KMS-11 (cell line): ENCODE results near the gene EPHA8.

Experiments used
- H2AFZ ChIP-seq: fragments of 200-600 bp; sonication (generic); 2 replicates; pipeline ENCODE4 v1.6.1; 2016; ENCODE audit warnings: antibody characterized with exemption, mixed run types, low read depth
- H3K27ac ChIP-seq: fragments of 200-600 bp; sonication (generic); 2 replicates; pipeline ENCODE4 v1.6.1; 2016; ENCODE audit warnings: mild to moderate bottlenecking, mixed run types
- H3K27me3 ChIP-seq: fragments of 200-600 bp; sonication (generic); 2 replicates; pipeline ENCODE4 v1.6.1; 2017; ENCODE audit warnings: mild to moderate bottlenecking, low read depth, mixed run types, moderate library complexity; ENCODE audit not compliant: insufficient read depth
- H3K36me3 ChIP-seq: fragments of 200-600 bp; sonication (generic); 2 replicates; pipeline ENCODE4 v1.6.1; 2017; ENCODE audit warnings: mild to moderate bottlenecking, mixed run types; ENCODE audit not compliant: insufficient read depth
- H3K4me1 ChIP-seq: fragments of 200-600 bp; sonication (generic); 2 replicates; pipeline ENCODE4 v1.6.1; 2016; ENCODE audit warnings: mild to moderate bottlenecking, low read depth, mixed run types; ENCODE audit not compliant: poor library complexity, severe bottlenecking
- H3K4me2 ChIP-seq: fragments of 200-600 bp; sonication (generic); 2 replicates; pipeline ENCODE4 v1.7.0; 2016; ENCODE audit warnings: mild to moderate bottlenecking, mixed run types
- H3K4me3 ChIP-seq: fragments of 200-600 bp; sonication (generic); IDR thresholded peaks from 2 replicates; pipeline ENCODE4 v1.6.1; 2017; ENCODE audit warnings: low read depth, low read length, mixed read lengths; ENCODE audit not compliant: insufficient read depth
- H3K79me2 ChIP-seq: fragments of 200-600 bp; sonication (generic); 2 replicates; pipeline ENCODE4 v1.6.1; 2016; ENCODE audit warnings: low read depth, mixed run types; ENCODE audit not compliant: insufficient read depth
- H3K9ac ChIP-seq: fragments of 200-600 bp; sonication (generic); 2 replicates; pipeline ENCODE4 v1.6.1; 2016; ENCODE audit warnings: mild to moderate bottlenecking, mixed run types
- H4K20me1 ChIP-seq: fragments of 200-600 bp; sonication (generic); 2 replicates; pipeline ENCODE4 v1.6.1; 2016; ENCODE audit warnings: mild to moderate bottlenecking, mixed run types; ENCODE audit not compliant: insufficient read depth
- CTCF ChIP-seq: fragments of 200-600 bp; sonication (generic); conservative IDR thresholded peaks from 2 replicates; pipeline ENCODE4 v1.6.1; 2017; ENCODE audit warnings: low read depth, mild to moderate bottlenecking, antibody characterized with exemption, low read length, moderate library complexity, mixed read lengths

EPHA8 gene

DNA sequence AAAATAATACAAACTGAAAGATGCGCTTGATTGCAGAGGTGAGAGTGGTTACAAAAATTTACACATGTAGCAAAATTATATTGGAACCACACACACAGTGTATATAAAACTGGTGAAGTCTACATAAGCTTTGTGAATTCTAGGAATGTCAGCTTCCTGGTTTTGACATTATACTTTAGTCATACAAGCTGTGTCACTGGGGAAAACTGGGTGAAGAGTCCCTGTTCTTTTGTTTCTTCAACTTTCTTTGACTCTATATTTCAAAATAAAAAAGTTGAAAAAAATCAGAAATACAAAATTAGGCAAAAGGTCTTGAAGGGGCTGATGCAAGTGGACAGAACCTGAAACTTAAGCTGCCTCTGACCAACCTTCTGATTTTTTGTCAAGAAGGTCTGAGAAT lies 83.1 kb downstream of the EPHA8 start:
- Histone ChIP-seq H3K4me3 (no peak overlapping the region), H3K9ac (no peak overlapping the region), H3K4me2 (no peak overlapping the region), H3K79me2 (no peaks in the 10 kb centered on the region), H4K20me1 (no peaks in the 10 kb centered on the region), H3K36me3 (no peaks in the 10 kb centered on the region), H2AFZ (no peak overlapping the region), H3K27ac (no peak overlapping the region), H3K27me3 (peaks cover 58% of the 10 kb centered on the region), H3K4me1 (no peaks in the 10 kb centered on the region)
- TF ChIP-seq CTCF: no peak

- no peak overlapping the region for H2AFZ ChIP-seq
- H3K4me3 ChIP-seq: no peak overlapping the region
- no peak overlapping the region for H3K4me2 ChIP-seq
- H3K79me2 ChIP-seq: no peaks in the 10 kb centered on the region
- H3K36me3 ChIP-seq: no peaks in the 10 kb centered on the region
- H3K27me3 ChIP-seq: peaks cover 81% of the 10 kb centered on the region
- H3K9ac ChIP-seq: no peak overlapping the region
- H4K20me1 ChIP-seq: no peaks in the 10 kb centered on the region
- no peak for TF ChIP-seq CTCF
- no peak overlapping the region for H3K27ac ChIP-seq
- H3K4me1 ChIP-seq: no peaks in the 10 kb centered on the region
These were observed 86.9 kb downstream of the EPHA8 start for GRCh38 chr1:22650089-22650693.

DNA sequence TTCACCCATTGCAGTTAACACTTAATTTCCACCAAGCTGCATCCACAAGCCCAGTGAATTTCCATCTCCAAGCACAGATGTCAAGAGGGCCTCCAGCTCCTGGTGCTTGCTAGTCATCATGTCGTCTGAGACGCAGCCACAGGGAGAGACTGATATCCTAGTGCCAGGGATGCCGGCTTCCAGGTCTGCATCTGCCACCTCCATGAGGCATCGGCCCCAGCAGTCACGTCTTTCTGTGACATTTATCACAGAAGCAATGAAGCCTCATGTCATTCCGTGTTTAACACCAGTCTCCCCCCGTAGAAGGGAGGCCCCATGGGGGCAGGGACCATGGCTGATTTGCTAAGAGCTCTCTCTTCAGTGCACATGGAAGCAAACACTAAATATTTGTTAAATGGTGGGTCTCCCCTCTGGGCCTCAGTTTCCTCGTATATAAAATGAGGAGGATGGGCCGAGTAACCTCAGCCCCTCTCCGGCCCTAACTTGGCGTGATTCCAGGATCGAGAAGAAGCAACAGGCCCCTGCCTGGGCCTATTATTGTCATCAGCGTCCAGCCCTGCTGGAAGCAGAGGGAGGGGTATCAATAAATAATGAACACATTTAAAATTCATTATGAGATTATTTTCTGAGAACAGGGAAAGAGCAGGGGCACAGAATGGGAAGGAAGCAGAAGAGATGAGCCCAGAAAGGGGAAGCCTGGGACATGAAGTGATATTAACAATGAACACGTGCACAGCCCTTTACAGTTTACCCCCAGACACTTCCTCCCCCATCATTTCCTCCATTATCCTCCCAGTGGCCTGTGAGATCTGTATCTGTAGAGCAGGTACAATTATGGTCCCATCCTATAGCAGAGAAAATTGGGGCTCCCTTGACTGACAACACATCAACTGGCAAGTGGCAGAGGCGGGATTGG lies 88.9 kb downstream of the EPHA8 start:
- Histone ChIP-seq H3K27me3 (peaks cover 79% of the 10 kb centered on the region), H2AFZ (no peak overlapping the region), H3K79me2 (no peaks in the 10 kb centered on the region), H4K20me1 (no peaks in the 10 kb centered on the region), H3K9ac (no peak overlapping the region), H3K4me3 (no peak overlapping the region), H3K4me2 (no peak overlapping the region), H3K27ac (no peak overlapping the region), H3K4me1 (no peaks in the 10 kb centered on the region), H3K36me3 (no peaks in the 10 kb centered on the region)
- no peak for TF ChIP-seq CTCF

DNA sequence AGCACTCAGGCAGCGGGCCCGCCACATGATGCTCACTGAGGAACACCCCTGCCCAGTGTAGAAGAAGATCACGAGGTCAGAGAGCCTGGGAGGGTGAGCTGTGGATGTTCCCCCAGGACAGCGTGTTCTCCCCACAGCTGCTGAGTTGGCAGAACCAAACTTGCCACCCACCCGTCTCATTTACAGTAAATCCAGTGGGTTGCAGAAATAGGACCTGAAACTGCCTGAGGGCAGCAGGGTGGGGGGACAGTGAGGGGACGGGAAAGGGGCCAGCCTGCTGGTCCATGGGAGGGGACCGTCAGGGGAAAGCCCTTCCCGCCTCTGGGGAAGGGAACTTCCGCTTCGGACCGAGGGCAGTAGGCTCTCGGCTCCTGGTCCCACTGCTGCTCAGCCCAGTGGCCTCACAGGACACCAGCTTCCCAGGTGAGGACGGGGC lies 89.6 kb downstream of the EPHA8 start, which contains the start of gene C1QB:
Gene C1QB (plus strand): TSS at position 356 of the 436 bp plus-strand sequence. CDS start 6,227 bp downstream, outside the sequence.
- no peaks in the 10 kb centered on the region for H3K36me3 ChIP-seq
- peaks cover 84% of the 10 kb centered on the region for H3K27me3 ChIP-seq
- no peak within 1 kb of the TSS for H3K4me3 ChIP-seq
- no peak within 1 kb of the TSS for H3K27ac ChIP-seq
- H4K20me1 ChIP-seq: no peaks in the 10 kb centered on the region
- H2AFZ ChIP-seq: no peak within 1 kb of the TSS
- H3K4me2 ChIP-seq: no peak within 1 kb of the TSS
- no peaks in the 10 kb centered on the region for H3K79me2 ChIP-seq
- TF ChIP-seq CTCF: no peak
- no peaks in the 10 kb centered on the region for H3K4me1 ChIP-seq
- H3K9ac ChIP-seq: no peak within 1 kb of the TSS
